ENCODE results near the gene STK24.

The STK24 gene

GRCh38 chr13:98557937-98558792 lies 18.7 kb downstream of the STK24 start:
- DNase-seq (ENCODE audit: low spot score): no peak
- FAIRE-seq: no peak

- FAIRE-seq (no peak), DNase-seq (ENCODE audit: low spot score) (no peak)
These were observed 19.8 kb downstream of the STK24 start for GRCh38 chr13:98556968-98557631.

GRCh38 chr13:98556142-98556816 lies 20.6 kb downstream of the STK24 start:
- DNase-seq (ENCODE audit: low spot score): no peak
- FAIRE-seq: no peak

- no peak for FAIRE-seq
- no peak for DNase-seq (ENCODE audit: low spot score)
These were observed 27.1 kb downstream of the STK24 start for GRCh38 chr13:98549728-98550317.

- DNase-seq (ENCODE audit: low spot score) (no peak), FAIRE-seq (no peak)
These were observed 27.7 kb downstream of the STK24 start for GRCh38 chr13:98549006-98549727.

GRCh38 chr13:98548230-98548629 lies 28.7 kb downstream of the STK24 start:
- DNase-seq (ENCODE audit: low spot score) (no peak), FAIRE-seq (no peak)

- FAIRE-seq (no peak), DNase-seq (ENCODE audit: low spot score) (no peak)
These were observed 29.5 kb downstream of the STK24 start for GRCh38 chr13:98547455-98547854.

- FAIRE-seq (no peak), DNase-seq (ENCODE audit: low spot score) (no peak)
These were observed 30.5 kb downstream of the STK24 start for GRCh38 chr13:98546402-98546801.

- DNase-seq (ENCODE audit: low spot score) (no peak), FAIRE-seq (no peak)
These were observed 32.7 kb downstream of the STK24 start for GRCh38 chr13:98544104-98544710.

- DNase-seq (ENCODE audit: low spot score) (no peak), FAIRE-seq (no peak)
These were observed 33.4 kb downstream of the STK24 start for GRCh38 chr13:98543378-98544103.

- DNase-seq (ENCODE audit: low spot score) (no peak), FAIRE-seq (no peak)
These were observed 34.1 kb downstream of the STK24 start for GRCh38 chr13:98542568-98543377.

- DNase-seq (ENCODE audit: low spot score): no peak
- no peak for FAIRE-seq
These were observed 35.2 kb downstream of the STK24 start for GRCh38 chr13:98541701-98542203.

- no peak for FAIRE-seq
These were observed 35.7 kb downstream of the STK24 start for GRCh38 chr13:98541191-98541590.

GRCh38 chr13:98540476-98540875 lies 36.4 kb downstream of the STK24 start:
- DNase-seq (ENCODE audit: low spot score): no peak
- no peak for FAIRE-seq

More at GRCh38 chr13:98541191-98541590, 35.7 kb downstream of the STK24 start:
- DNase-seq (ENCODE audit: low spot score): no peak

GRCh38 chr13:98539666-98540065 lies 37.2 kb downstream of the STK24 start:
- no peak for FAIRE-seq
- DNase-seq (ENCODE audit: low spot score): no peak

GRCh38 chr13:98538876-98539275 lies 38.0 kb downstream of the STK24 start:
- FAIRE-seq: no peak
- DNase-seq (ENCODE audit: low spot score): no peak

GRCh38 chr13:98537740-98538139 lies 39.2 kb downstream of the STK24 start:
- DNase-seq (ENCODE audit: low spot score): no peak
- FAIRE-seq: no peak

- FAIRE-seq: no peak
- DNase-seq (ENCODE audit: low spot score): no peak
These were observed 39.6 kb downstream of the STK24 start for GRCh38 chr13:98537306-98537705.

GRCh38 chr13:98536729-98537128 lies 40.2 kb downstream of the STK24 start:
- FAIRE-seq (no peak), DNase-seq (ENCODE audit: low spot score) (no peak)

Data from urothelium cell line (cell line).